Parathyroid adenoma (tissue), 2 donors: ENCODE results near the gene TEX54.

Source experiments
- H2AFZ ChIP-seq: fragments of 300-600 bp; sonication (generic); one replicate; pipeline ENCODE4 v1.7.0; 2017; ENCODE audit warnings: antibody characterized with exemption, mild to moderate bottlenecking
- H3K27ac ChIP-seq: fragments of 300-600 bp; sonication (generic); one replicate; pipeline ENCODE4 v1.7.0; 2017
- H3K27me3 ChIP-seq: fragments of 300-600 bp; sonication (generic); one replicate; pipeline ENCODE4 v1.7.0; 2017; ENCODE audit warnings: low read length; ENCODE audit not compliant: control insufficient read depth, insufficient read depth
- H3K36me3 ChIP-seq: fragments of 300-600 bp; sonication (generic); one replicate; pipeline ENCODE4 v1.7.0; 2017; ENCODE audit warnings: low read length; ENCODE audit not compliant: control insufficient read depth, insufficient read depth
- H3K4me1 ChIP-seq: fragments of 300-600 bp; sonication (generic); one replicate; pipeline ENCODE4 v1.7.0; 2017; ENCODE audit warnings: control low read depth
- H3K4me2 ChIP-seq: fragments of 300-600 bp; sonication (generic); one replicate; pipeline ENCODE4 v1.7.0; 2017; ENCODE audit warnings: low read length
- H3K4me3 ChIP-seq: fragments of 300-600 bp; sonication (generic); one replicate; pipeline ENCODE4 v1.7.0; 2017; ENCODE audit warnings: low read depth, low read length
- H3K79me2 ChIP-seq: fragments of 300-600 bp; sonication (generic); one replicate; pipeline ENCODE4 v1.7.0; 2017; ENCODE audit warnings: control low read depth
- H3K9ac ChIP-seq: fragments of 300-600 bp; sonication (generic); one replicate; pipeline ENCODE4 v1.7.0; 2017; ENCODE audit warnings: mild to moderate bottlenecking
- H3K9me3 ChIP-seq: fragments of 300-600 bp; sonication (generic); one replicate; pipeline ENCODE4 v1.7.0; 2017; ENCODE audit warnings: low read length; ENCODE audit not compliant: control insufficient read depth
- CTCF ChIP-seq: fragments of 300-600 bp; sonication (generic); IDR thresholded peaks from one replicate; pipeline ENCODE4 v1.7.0; 2017; ENCODE audit warnings: antibody characterized with exemption, mild to moderate bottlenecking
- donor health status: primary hyperparathyroidism.

The TEX54 gene

GRCh38 chr11:62832336-62833234, at the start of gene TEX54:
Gene TEX54, minus strand, starts transcription at chr11:62832841.
- peak within 1 kb of the TSS; percentile 82 for H3K27ac ChIP-seq
- H2AFZ ChIP-seq, result peak within 1 kb of the TSS; percentile 65
- H3K27me3 ChIP-seq, result no peaks in the 10 kb centered on the region
- H3K36me3 ChIP-seq, result no peaks in the 10 kb centered on the region
- peak within 1 kb of the TSS; percentile 93 for H3K4me2 ChIP-seq
- H3K4me1 ChIP-seq, result peaks cover 4% of the 10 kb centered on the region
- H3K9me3 ChIP-seq, result no peaks in the 10 kb centered on the region
- no peak for TF ChIP-seq CTCF
- H3K9ac ChIP-seq, result peak within 1 kb of the TSS; percentile 20
- peaks cover 6% of the 10 kb centered on the region for H3K79me2 ChIP-seq
- peak within 1 kb of the TSS; percentile 94 for H3K4me3 ChIP-seq

- Histone ChIP-seq H3K4me2 (peak overlapping the region; percentile 96), H3K4me3 (peak overlapping the region; percentile 91), H3K36me3 (no peaks in the 10 kb centered on the region), H3K27me3 (no peaks in the 10 kb centered on the region), H2AFZ (no peak overlapping the region), H3K4me1 (peaks cover 5% of the 10 kb centered on the region), H3K27ac (no peak overlapping the region), H3K79me2 (no peaks in the 10 kb centered on the region), H3K9ac (no peak overlapping the region), H3K9me3 (no peaks in the 10 kb centered on the region)
- no peak for TF ChIP-seq CTCF
Observed at GRCh38 chr11:62882431-62882749, 49.7 kb upstream of the TEX54 start.

GRCh38 chr11:62881579-62882430, 49.2 kb upstream of the TEX54 start:
- Histone ChIP-seq H3K4me1 (peaks cover 5% of the 10 kb centered on the region), H3K27ac (peak overlapping the region; percentile 96), H3K79me2 (no peaks in the 10 kb centered on the region), H3K4me2 (peak overlapping the region; percentile 96), H2AFZ (peak overlapping the region; percentile 96), H3K9me3 (no peaks in the 10 kb centered on the region), H3K4me3 (peak overlapping the region; percentile 91), H3K9ac (no peak overlapping the region), H3K27me3 (no peaks in the 10 kb centered on the region), H3K36me3 (no peaks in the 10 kb centered on the region)
- TF ChIP-seq CTCF, result no peak

- no peaks in the 10 kb centered on the region for H3K36me3 ChIP-seq
- peaks cover 5% of the 10 kb centered on the region for H3K4me1 ChIP-seq
- no peaks in the 10 kb centered on the region for H3K27me3 ChIP-seq
- peak within 1 kb of the TSS; percentile 93 for H3K9ac ChIP-seq
- peak within 1 kb of the TSS; percentile 96 for H3K27ac ChIP-seq
- H3K4me3 ChIP-seq, result peak within 1 kb of the TSS; percentile 91
- TF ChIP-seq CTCF, result peak; percentile 59
- H2AFZ ChIP-seq, result peak within 1 kb of the TSS; percentile 96
- no peaks in the 10 kb centered on the region for H3K79me2 ChIP-seq
- H3K9me3 ChIP-seq, result no peaks in the 10 kb centered on the region
- peak within 1 kb of the TSS; percentile 96 for H3K4me2 ChIP-seq
Observed at GRCh38 chr11:62880803-62881578, 48.4 kb upstream of the TEX54 start, which contains the start of gene SLC3A2. Gene SLC3A2, plus strand, starts transcription at chr11:62880896. Its CDS starts 128 bp downstream, at chr11:62881024.
